Liver (tissue), 9 donors: ENCODE measurements around the gene PLEKHA8. TPM values are rescaled to one million over a fixed set of nuclear protein-coding genes. Genes with fewer than 3 reads are reported as not detected.
A peak's percentile ranks its signal among the peaks of the same experiment; 100 is the strongest.
"Not testable (repeated sequence)": the region's sequence is repeated elsewhere in the genome, so short reads cannot be mapped to it uniquely, and the experiment has no call there.

Experiments
- DNase-seq: peaks from one replicate; pipeline ENCODE4 v3.0.0-alpha.2; 2017; ENCODE audit warnings: low spot score
- H3K27ac ChIP-seq, 2 donors: one replicate each; pipeline ENCODE4 v1.7.0; 2013; ENCODE audit warnings: inconsistent platforms in 2 of 2, low read length in 2 of 2, control low read depth in 1 of 2, low read depth in 1 of 2, mild to moderate bottlenecking in 1 of 2
- H3K27me3 ChIP-seq, 4 donors: one replicate each; pipeline versions ENCODE4 v1.6.1 to v1.7.0; 2013; ENCODE audit warnings: low read length in 3 of 4, inconsistent platforms in 1 of 4, mild to moderate bottlenecking in 1 of 4, moderate library complexity in 1 of 4; ENCODE audit not compliant: control insufficient read depth in 4 of 4, insufficient read depth in 4 of 4
- H3K36me3 ChIP-seq, 4 donors: one replicate each; pipeline versions ENCODE4 v1.6.1 to v1.7.0; 2013; ENCODE audit warnings: low read length in 3 of 4, mild to moderate bottlenecking in 3 of 4, low read depth in 1 of 4, moderate library complexity in 1 of 4; ENCODE audit not compliant: control insufficient read depth in 4 of 4, insufficient read depth in 3 of 4
- H3K4me1 ChIP-seq, 4 donors: one replicate each; pipeline versions ENCODE4 v1.6.1 to v1.7.0; 2013; ENCODE audit warnings: low read length in 3 of 4, mild to moderate bottlenecking in 3 of 4, moderate library complexity in 1 of 4; ENCODE audit not compliant: control insufficient read depth in 4 of 4, insufficient read depth in 4 of 4
- H3K4me3 ChIP-seq, 3 donors: one replicate each; pipeline versions ENCODE4 v1.6.1 to v1.7.0; 2013; ENCODE audit warnings: low read length in 3 of 3, control low read depth in 1 of 3, low read depth in 1 of 3, mild to moderate bottlenecking in 1 of 3
- H3K9ac ChIP-seq, 2 donors: one replicate each; pipeline ENCODE4 v1.7.0; 2013; ENCODE audit warnings: low read length in 2 of 2, mild to moderate bottlenecking in 2 of 2, moderate library complexity in 2 of 2, control low read depth in 1 of 2, low read depth in 1 of 2
- H3K9me3 ChIP-seq, 4 donors: one replicate each; pipeline versions ENCODE4 v1.6.1 to v1.7.0; 2013; ENCODE audit warnings: low read length in 3 of 4; ENCODE audit not compliant: control insufficient read depth in 4 of 4
- FOXA1 ChIP-seq: IDR thresholded peaks from 2 replicates; pipeline ENCODE4 v1.6.1; 2016; ENCODE audit warnings: antibody characterized with exemption
- FOXA2 ChIP-seq: IDR thresholded peaks from 2 replicates; pipeline ENCODE4 v1.6.1; 2016; ENCODE audit warnings: antibody characterized with exemption
- GABPA ChIP-seq, 2 donors: IDR thresholded peaks in 1 of 2; conservative IDR thresholded peaks in 1 of 2; 2 replicates each; pipeline ENCODE4 v1.6.1; 2016; ENCODE audit warnings: antibody characterized with exemption in 2 of 2, mild to moderate bottlenecking in 1 of 2, moderate library complexity in 1 of 2
- HNF4G ChIP-seq: IDR thresholded peaks from 2 replicates; pipeline ENCODE4 v1.6.1; 2016; ENCODE audit warnings: antibody characterized with exemption
- NR2F2 ChIP-seq: IDR thresholded peaks from 2 replicates; pipeline ENCODE4 v1.6.1; 2016; ENCODE audit warnings: antibody characterized with exemption
- RAD21 ChIP-seq, 2 donors: IDR thresholded peaks; 2 replicates each; pipeline ENCODE4 v1.6.1; 2016; ENCODE audit warnings: antibody characterized with exemption in 2 of 2, mild to moderate bottlenecking in 2 of 2
- WGBS: extraction: QIAGEN DNeasy Blood & Tissue Kit; methylation state at CpG from one replicate; pipeline ENCODE4 v1.1.7; 2013; 5-methylcytosine and 5-hydroxymethylcytosine counted together
- polyA plus RNA-seq, 2 donors: library from polyadenylated mRNA; stranded (reverse) in 1 of 2; unstranded in 1 of 2; fragments of 200-250 nt in 1 of 2; fragments of >200 nt in 1 of 2; fragmentation: Nextera tagmentation in 1 of 2; extraction: Ambion mirVana in 1 of 2; gene quantifications; one replicate each; pipeline versions ENCODE4 v1.2.1 to v1.2.3, GENCODE V29; 2013 to 2015
- total RNA-seq, 2 donors: library from RNA; depleted of rRNA; stranded (reverse); fragments of >200 nt; gene quantifications; one replicate each; pipeline ENCODE4 v1.2.3, GENCODE V29; 2014
- TF ChIP-seq, protein P1 (sequence below): fragments of 150-350 bp; IDR thresholded peaks from 2 replicates; pipeline ENCODE4 v1.5.1; 2017; ENCODE audit warnings: improper control_type of control experiment, low read depth, low read length; ENCODE audit not compliant: missing input control
- TF ChIP-seq, protein P2 (sequence below): IDR thresholded peaks from 2 replicates; pipeline ENCODE4 v1.6.1; 2016; ENCODE audit warnings: antibody characterized with exemption
- donor health status: healthy.
- donor health status: healthy.
- donor health status: healthy.
- donor health status: healthy.
- donor health status: healthy.

PLEKHA8 gene
- total and polyA plus RNA-seq, 4 donors: 1.0 to 5.4 (median 2.4) TPM

DNA sequence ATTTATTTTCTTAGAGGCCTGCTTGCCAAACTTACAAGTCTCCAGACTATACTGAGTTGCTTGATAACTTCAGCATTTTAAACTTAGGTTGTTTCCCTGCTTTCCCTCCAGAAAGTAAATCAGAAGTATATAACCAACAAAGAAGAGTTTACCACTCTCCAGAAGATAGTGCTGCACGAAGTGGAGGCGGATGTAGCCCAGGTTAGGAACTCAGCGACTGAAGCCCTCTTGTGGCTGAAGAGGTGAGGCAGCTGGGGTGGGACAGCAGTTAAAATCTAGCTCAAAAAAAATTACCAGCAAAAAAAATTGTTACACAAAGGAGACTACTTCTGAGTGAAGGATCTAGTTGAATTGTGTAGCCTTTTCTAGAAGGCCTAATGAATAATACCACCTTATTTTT, 33.6 kb downstream of the PLEKHA8 start:
- WGBS: 17% methylated on average over 3 of the region's 3 CpGs
- H3K27me3 ChIP-seq, H3K36me3 ChIP-seq, H3K4me1 ChIP-seq, H3K9me3 ChIP-seq, H3K9ac ChIP-seq, H3K4me3 ChIP-seq, H3K27ac ChIP-seq, DNase-seq: not testable (repeated sequence)
- peak; percentile 69 to 74 for TF ChIP-seq RAD21 (IDR thresholded peaks at IDR 0.05)
- TF ChIP-seq, protein P1, sequence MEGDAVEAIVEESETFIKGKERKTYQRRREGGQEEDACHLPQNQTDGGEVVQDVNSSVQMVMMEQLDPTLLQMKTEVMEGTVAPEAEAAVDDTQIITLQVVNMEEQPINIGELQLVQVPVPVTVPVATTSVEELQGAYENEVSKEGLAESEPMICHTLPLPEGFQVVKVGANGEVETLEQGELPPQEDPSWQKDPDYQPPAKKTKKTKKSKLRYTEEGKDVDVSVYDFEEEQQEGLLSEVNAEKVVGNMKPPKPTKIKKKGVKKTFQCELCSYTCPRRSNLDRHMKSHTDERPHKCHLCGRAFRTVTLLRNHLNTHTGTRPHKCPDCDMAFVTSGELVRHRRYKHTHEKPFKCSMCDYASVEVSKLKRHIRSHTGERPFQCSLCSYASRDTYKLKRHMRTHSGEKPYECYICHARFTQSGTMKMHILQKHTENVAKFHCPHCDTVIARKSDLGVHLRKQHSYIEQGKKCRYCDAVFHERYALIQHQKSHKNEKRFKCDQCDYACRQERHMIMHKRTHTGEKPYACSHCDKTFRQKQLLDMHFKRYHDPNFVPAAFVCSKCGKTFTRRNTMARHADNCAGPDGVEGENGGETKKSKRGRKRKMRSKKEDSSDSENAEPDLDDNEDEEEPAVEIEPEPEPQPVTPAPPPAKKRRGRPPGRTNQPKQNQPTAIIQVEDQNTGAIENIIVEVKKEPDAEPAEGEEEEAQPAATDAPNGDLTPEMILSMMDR: peak; percentile 49

DNA sequence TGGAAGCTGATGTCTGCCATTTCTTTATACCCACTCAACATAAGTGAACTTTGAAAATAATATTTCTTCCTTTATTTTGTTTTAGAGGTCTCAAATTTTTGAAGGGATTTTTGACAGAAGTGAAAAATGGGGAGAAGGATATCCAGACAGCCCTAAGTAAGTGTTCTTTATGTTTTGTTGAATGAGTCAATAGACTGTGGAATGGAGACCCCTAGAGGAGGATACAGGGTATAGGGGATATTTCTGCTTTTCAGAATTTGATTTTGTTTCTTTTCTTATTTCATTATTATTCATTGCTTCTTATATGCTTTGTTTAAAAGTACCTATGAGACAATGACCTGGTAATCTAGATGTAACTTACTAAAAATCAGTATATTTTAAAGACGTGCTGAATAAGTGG, 34.4 kb downstream of the PLEKHA8 start:
- H3K4me1 ChIP-seq: no peaks in the 10 kb centered on the region
- H3K27ac ChIP-seq: no peak overlapping the region
- no peaks in the 10 kb centered on the region for H3K27me3 ChIP-seq
- no peak for TF ChIP-seq FOXA1
- no peak for TF ChIP-seq GABPA (IDR thresholded peaks at IDR 0.05 in 1 of 2, conservative IDR thresholded peaks at IDR 0.05 in 1 of 2)
- TF ChIP-seq, protein P2, sequence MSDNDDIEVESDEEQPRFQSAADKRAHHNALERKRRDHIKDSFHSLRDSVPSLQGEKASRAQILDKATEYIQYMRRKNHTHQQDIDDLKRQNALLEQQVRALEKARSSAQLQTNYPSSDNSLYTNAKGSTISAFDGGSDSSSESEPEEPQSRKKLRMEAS: no peak
- TF ChIP-seq RAD21 (IDR thresholded peaks at IDR 0.05): peak; percentile 72 to 73
- TF ChIP-seq NR2F2: no peak
- TF ChIP-seq HNF4G: no peak
- TF ChIP-seq, protein P1: peak; percentile 52
- no peak overlapping the region for H3K9ac ChIP-seq
- no peaks in the 10 kb centered on the region for H3K9me3 ChIP-seq
- no peak overlapping the region for H3K4me3 ChIP-seq
- WGBS: 74% methylated on average over 1 of the region's 1 CpG
- DNase-seq: no peak
- peaks cover 0 to 3% (median under 1%) of the 10 kb centered on the region in 4 donors for H3K36me3 ChIP-seq

DNA sequence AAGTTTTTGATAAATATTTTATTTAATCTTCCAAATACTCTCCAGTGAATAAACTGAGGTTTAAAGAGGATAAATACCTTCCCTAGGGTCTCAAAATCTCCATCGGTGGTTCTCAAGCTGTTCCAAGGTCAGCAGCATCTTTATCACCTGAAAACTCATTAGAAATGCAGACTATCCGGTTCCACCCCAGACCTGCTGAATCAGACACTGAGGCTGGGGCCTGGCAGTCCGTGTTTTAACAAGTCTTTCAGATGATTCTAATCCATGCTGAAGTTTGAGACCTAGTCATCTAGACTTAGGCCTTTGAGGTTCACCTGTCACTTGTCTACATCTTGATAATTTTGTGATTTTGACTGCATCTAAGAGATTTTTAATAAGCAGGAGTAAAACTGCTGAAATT, 37.5 kb downstream of the PLEKHA8 start:
- peaks cover 0 to 5% (median 2%) of the 10 kb centered on the region in 4 donors for H3K36me3 ChIP-seq
- H3K4me3 ChIP-seq: no peak overlapping the region
- no peak overlapping the region for H3K27ac ChIP-seq
- DNase-seq: no peak
- no peaks in the 10 kb centered on the region for H3K27me3 ChIP-seq
- H3K9ac ChIP-seq: no peak overlapping the region
- H3K4me1 ChIP-seq: no peaks in the 10 kb centered on the region
- TF ChIP-seq, protein P1: no peak
- TF ChIP-seq NR2F2: no peak
- TF ChIP-seq HNF4G: no peak
- no peak for TF ChIP-seq FOXA2
- no peak for TF ChIP-seq GABPA (IDR thresholded peaks at IDR 0.05 in 1 of 2, conservative IDR thresholded peaks at IDR 0.05 in 1 of 2)
- WGBS: 90% methylated on average over 3 of the region's 3 CpGs
- H3K9me3 ChIP-seq: no peaks in the 10 kb centered on the region
